WTC11 (cell line): ENCODE results near the gene PTGES3L. TPM values are rescaled to one million over a fixed set of nuclear protein-coding genes. Genes with fewer than 3 reads are reported as not detected.

Experiments used
- AFF4 ChIP-seq: sonication (generic); formaldehyde crosslinking; IDR thresholded peaks from 2 replicates; pipeline ENCODE4 v1.8.1; 2023; ENCODE audit warnings: mild to moderate bottlenecking, missing genetic modification reagents, borderline replicate concordance
- ATF2 ChIP-seq: sonication (generic); formaldehyde crosslinking; IDR thresholded peaks from 2 replicates; pipeline ENCODE4 v1.8.1; 2022; ENCODE audit warnings: low read depth, missing genetic modification reagents, borderline replicate concordance
- KAT7 ChIP-seq: sonication (generic); formaldehyde crosslinking; IDR thresholded peaks from 2 replicates; pipeline ENCODE4 v1.8.1; 2023; ENCODE audit warnings: missing genetic modification reagents, mild to moderate bottlenecking, borderline replicate concordance
- PRRX2 ChIP-seq: fragments of 250-450 bp; sonication (Bioruptor Pico); IDR thresholded peaks from 2 replicates; pipeline ENCODE4 v1.8.0; 2021; ENCODE audit warnings: mild to moderate bottlenecking
- RORB ChIP-seq: fragments of 250-450 bp; sonication (Bioruptor Pico); IDR thresholded peaks from 2 replicates; pipeline ENCODE4 v1.9.0; 2021; ENCODE audit warnings: mild to moderate bottlenecking
- SP1 ChIP-seq: sonication (generic); formaldehyde crosslinking; conservative IDR thresholded peaks from 2 replicates; pipeline ENCODE4 v1.8.1; 2022; ENCODE audit warnings: missing genetic modification reagents
- TP53 ChIP-seq: sonication (generic); formaldehyde crosslinking; IDR thresholded peaks from 2 replicates; pipeline ENCODE4 v1.8.1; 2023; ENCODE audit warnings: mild to moderate bottlenecking, missing genetic modification reagents
- ZNF423 ChIP-seq: fragments of 250-450 bp; sonication (Bioruptor Pico); IDR thresholded peaks from 2 replicates; pipeline ENCODE4 v2.1.2; 2022; ENCODE audit warnings: mild to moderate bottlenecking, moderate library complexity
- total RNA-seq: library from RNA; stranded (reverse); gene quantifications from 3 replicates; pipeline ENCODE4 v1.2.3, GENCODE V29; 2021
- TF ChIP-seq, protein P1 (sequence below): fragments of 250-450 bp; sonication (Bioruptor Pico); conservative IDR thresholded peaks from 2 replicates; pipeline ENCODE4 v1.9.0; 2021; ENCODE audit warnings: mild to moderate bottlenecking
- TF ChIP-seq, protein P2 (sequence below): sonication (generic); formaldehyde crosslinking; IDR thresholded peaks from 2 replicates; pipeline ENCODE4 v1.8.1; 2023; ENCODE audit warnings: mild to moderate bottlenecking, missing genetic modification reagents, moderate library complexity
- TF ChIP-seq, protein P3 (sequence below): sonication (generic); formaldehyde crosslinking; IDR thresholded peaks from 2 replicates; pipeline ENCODE4 v1.8.1; 2022; ENCODE audit warnings: mild to moderate bottlenecking, moderate library complexity, missing genetic modification reagents
- TF ChIP-seq, protein P4 (sequence below): fragments of 250-450 bp; sonication (Bioruptor Pico); IDR thresholded peaks from 2 replicates; pipeline ENCODE4 v1.9.0; 2021; ENCODE audit warnings: mild to moderate bottlenecking, borderline replicate concordance

Gene PTGES3L
- total RNA-seq, 1 experiment from 2014 or later: 2.1 TPM

DNA sequence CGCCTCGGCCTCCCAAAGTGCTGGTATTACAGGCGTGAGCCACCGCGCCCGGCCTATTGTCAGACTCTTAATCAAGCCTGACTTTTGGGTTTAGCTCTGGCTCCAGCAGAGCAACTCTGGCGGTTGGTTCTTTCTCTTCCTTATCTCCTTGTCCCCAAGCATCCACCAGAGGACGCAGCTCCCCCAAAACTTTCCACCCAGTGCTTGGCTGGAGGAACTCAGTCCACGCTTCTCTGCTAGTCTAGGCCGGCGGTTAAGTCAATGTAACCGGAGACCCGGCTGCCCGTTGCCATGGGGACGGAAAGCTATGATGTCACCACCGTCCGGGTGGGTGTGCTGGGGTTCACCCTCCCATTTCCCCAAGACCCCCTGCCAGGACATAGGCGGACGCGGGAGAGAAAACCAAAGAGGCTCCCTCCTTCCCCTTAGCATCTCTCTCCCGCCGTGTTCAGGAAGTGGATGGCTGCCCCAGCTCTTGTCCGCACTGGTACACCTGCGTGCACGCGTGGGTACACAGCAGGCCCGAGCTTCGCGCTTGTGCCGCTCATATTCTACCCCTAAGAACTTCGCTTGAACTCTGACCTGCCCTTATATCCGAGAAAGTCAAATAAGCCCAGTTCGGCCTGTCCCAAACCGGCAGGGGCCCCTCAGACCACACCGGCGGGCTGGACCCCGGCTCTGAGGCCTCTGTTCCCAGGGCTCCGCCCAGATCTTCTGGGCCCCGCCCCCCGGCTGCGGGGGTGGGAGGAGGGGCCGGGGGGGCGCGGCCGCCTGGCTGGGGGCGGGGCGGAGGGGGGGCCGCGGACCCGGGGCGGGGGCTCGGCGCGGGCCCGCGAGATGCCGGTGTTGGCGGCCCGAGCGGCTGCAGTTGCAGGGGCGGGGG lies 44.8 kb upstream of the PTGES3L start, which contains the start of gene RND2 (continued):
- TF ChIP-seq, protein P1, sequence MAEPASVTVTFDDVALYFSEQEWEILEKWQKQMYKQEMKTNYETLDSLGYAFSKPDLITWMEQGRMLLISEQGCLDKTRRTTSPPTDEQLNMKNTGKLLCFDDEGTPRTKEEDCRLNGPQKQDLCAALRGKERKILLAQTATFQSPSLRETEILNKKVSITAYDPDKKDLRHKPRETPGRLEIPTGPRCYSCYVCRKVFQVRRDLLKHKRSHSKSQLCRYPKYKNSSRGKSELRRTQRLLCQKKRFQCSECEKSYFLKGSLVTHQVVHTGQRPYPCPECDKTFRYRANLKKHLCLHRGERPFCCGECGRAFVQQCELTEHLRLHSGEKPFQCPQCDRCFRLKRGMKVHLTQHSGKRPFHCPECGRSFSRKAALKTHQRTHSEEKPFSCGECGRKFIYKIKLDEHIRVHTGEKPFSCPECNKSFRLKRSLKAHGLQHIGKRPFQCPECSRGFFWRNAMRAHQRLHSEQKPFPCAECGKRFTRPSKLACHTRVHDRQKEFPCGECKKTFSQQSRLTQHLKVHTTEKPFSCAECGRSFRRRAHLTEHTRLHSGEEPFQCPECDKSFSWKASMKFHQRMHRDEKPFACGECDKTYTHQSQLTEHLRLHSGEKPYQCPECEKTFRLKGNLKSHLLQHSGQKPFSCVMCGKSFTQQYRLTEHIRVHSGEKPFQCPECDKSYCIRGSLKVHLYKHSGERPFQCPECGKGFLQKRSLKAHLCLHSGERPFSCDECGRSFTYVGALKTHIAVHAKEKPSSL (CRISPR knock-in tag): no peak
- TF ChIP-seq, protein P2, sequence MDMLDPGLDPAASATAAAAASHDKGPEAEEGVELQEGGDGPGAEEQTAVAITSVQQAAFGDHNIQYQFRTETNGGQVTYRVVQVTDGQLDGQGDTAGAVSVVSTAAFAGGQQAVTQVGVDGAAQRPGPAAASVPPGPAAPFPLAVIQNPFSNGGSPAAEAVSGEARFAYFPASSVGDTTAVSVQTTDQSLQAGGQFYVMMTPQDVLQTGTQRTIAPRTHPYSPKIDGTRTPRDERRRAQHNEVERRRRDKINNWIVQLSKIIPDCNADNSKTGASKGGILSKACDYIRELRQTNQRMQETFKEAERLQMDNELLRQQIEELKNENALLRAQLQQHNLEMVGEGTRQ (CRISPR knock-in tag): no peak
- TF ChIP-seq RORB (CRISPR knock-in tag) (no peak), ZNF423 (peak; percentile 52; the same call in 1 of the 2 replicates), PRRX2 (no peak), KAT7 (CRISPR knock-in tag) (0 out of 2 replicates have a peak, but pooled peaks have one; percentile 33), SP1 (CRISPR knock-in tag) (peak; percentile 37), TP53 (CRISPR knock-in tag) (no peak), AFF4 (CRISPR knock-in tag) (no peak), ATF2 (CRISPR knock-in tag) (0 out of 2 replicates have a peak, but pooled peaks have one; percentile 42)
- TF ChIP-seq, protein P3, sequence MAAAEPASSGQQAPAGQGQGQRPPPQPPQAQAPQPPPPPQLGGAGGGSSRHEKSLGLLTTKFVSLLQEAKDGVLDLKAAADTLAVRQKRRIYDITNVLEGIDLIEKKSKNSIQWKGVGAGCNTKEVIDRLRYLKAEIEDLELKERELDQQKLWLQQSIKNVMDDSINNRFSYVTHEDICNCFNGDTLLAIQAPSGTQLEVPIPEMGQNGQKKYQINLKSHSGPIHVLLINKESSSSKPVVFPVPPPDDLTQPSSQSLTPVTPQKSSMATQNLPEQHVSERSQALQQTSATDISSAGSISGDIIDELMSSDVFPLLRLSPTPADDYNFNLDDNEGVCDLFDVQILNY (CRISPR knock-in tag): no peak
- TF ChIP-seq, protein P4, sequence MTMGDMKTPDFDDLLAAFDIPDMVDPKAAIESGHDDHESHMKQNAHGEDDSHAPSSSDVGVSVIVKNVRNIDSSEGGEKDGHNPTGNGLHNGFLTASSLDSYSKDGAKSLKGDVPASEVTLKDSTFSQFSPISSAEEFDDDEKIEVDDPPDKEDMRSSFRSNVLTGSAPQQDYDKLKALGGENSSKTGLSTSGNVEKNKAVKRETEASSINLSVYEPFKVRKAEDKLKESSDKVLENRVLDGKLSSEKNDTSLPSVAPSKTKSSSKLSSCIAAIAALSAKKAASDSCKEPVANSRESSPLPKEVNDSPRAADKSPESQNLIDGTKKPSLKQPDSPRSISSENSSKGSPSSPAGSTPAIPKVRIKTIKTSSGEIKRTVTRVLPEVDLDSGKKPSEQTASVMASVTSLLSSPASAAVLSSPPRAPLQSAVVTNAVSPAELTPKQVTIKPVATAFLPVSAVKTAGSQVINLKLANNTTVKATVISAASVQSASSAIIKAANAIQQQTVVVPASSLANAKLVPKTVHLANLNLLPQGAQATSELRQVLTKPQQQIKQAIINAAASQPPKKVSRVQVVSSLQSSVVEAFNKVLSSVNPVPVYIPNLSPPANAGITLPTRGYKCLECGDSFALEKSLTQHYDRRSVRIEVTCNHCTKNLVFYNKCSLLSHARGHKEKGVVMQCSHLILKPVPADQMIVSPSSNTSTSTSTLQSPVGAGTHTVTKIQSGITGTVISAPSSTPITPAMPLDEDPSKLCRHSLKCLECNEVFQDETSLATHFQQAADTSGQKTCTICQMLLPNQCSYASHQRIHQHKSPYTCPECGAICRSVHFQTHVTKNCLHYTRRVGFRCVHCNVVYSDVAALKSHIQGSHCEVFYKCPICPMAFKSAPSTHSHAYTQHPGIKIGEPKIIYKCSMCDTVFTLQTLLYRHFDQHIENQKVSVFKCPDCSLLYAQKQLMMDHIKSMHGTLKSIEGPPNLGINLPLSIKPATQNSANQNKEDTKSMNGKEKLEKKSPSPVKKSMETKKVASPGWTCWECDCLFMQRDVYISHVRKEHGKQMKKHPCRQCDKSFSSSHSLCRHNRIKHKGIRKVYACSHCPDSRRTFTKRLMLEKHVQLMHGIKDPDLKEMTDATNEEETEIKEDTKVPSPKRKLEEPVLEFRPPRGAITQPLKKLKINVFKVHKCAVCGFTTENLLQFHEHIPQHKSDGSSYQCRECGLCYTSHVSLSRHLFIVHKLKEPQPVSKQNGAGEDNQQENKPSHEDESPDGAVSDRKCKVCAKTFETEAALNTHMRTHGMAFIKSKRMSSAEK (CRISPR knock-in tag): no peak
